Measurements from ENCODE around the gene ARMC8.

GRCh38 chr3:138340511-138340910 lies 153.4 kb downstream of the ARMC8 start:
- TF ChIP-seq POLR2A (IDR thresholded peaks at IDR 0.05) = no peak
- TF ChIP-seq CTCF (IDR thresholded peaks at IDR 0.05) = no peak
